Coronary artery (tissue), 2 donors: ENCODE measurements around the gene SEC24A.
"Not testable (repeated sequence)": the region's sequence is repeated elsewhere in the genome, so short reads cannot be mapped to it uniquely, and the experiment has no call there.

Experiments used
- DNase-seq: peaks from one replicate; pipeline ENCODE4 v3.0.0-alpha.2; 2017; ENCODE audit warnings: low spot score
- H3K27ac ChIP-seq, 2 donors: fragments of 200-600 bp; sonication (generic); one replicate each; pipeline ENCODE4 v1.5.1; 2016 to 2019
- H3K4me3 ChIP-seq: fragments of 200-600 bp; sonication (generic); 2 replicates; pipeline ENCODE4 v1.5.1; 2016; ENCODE audit warnings: mild to moderate bottlenecking, moderate library complexity
- CTCF ChIP-seq: fragments of 200-600 bp; sonication (generic); IDR thresholded peaks from one replicate; pipeline ENCODE4 v1.5.1; 2019; ENCODE audit warnings: antibody characterized with exemption

SEC24A gene

GRCh38 chr5:134758176-134758503, 109.6 kb downstream of the SEC24A start:
- no peak for DNase-seq
- TF ChIP-seq CTCF: no peak
- peak overlapping the region; percentile 53 to 77 for H3K27ac ChIP-seq
- peak overlapping the region; percentile 85 for H3K4me3 ChIP-seq

GRCh38 chr5:134758504-134759341, 110.1 kb downstream of the SEC24A start, which contains the start of gene DDX46:
Gene DDX46, plus strand, starts transcription at chr5:134758779. Its CDS starts 160 bp downstream, at chr5:134758939.
- DNase-seq: peak; percentile 93
- peak; percentile 49 for TF ChIP-seq CTCF
- H3K27ac ChIP-seq: peak within 1 kb of the TSS; percentile 53 to 77
- H3K4me3 ChIP-seq: peak within 1 kb of the TSS; percentile 85

GRCh38 chr5:134767528-134768291, 119.1 kb downstream of the SEC24A start:
- H3K27ac ChIP-seq, DNase-seq, H3K4me3 ChIP-seq: not testable (repeated sequence)

GRCh38 chr5:134769206-134769605, 120.6 kb downstream of the SEC24A start:
- Histone ChIP-seq H3K4me3 (no peak overlapping the region), H3K27ac (no peak overlapping the region)
- no peak for TF ChIP-seq CTCF
- DNase-seq: no peak

GRCh38 chr5:134772461-134773125, 124.0 kb downstream of the SEC24A start:
- no peak for DNase-seq
- TF ChIP-seq CTCF: no peak
- Histone ChIP-seq H3K4me3 (no peak overlapping the region), H3K27ac (no peak overlapping the region)

GRCh38 chr5:134777366-134777765, 128.8 kb downstream of the SEC24A start:
- H3K27ac ChIP-seq: no peak overlapping the region
- DNase-seq: no peak
- TF ChIP-seq CTCF: no peak
- no peak overlapping the region for H3K4me3 ChIP-seq
